C1 segment of cervical spinal cord (tissue), 14 donors: ENCODE data around the gene ZKSCAN3.
"Not testable (repeated sequence)": the region's sequence is repeated elsewhere in the genome, so short reads cannot be mapped to it uniquely, and the experiment has no call there.

Experiments
- DNase-seq, 14 donors: peaks; one replicate each; lab custom pipeline; 2025; lab: John Stamatoyannopoulos, UW

Gene ZKSCAN3

DNA sequence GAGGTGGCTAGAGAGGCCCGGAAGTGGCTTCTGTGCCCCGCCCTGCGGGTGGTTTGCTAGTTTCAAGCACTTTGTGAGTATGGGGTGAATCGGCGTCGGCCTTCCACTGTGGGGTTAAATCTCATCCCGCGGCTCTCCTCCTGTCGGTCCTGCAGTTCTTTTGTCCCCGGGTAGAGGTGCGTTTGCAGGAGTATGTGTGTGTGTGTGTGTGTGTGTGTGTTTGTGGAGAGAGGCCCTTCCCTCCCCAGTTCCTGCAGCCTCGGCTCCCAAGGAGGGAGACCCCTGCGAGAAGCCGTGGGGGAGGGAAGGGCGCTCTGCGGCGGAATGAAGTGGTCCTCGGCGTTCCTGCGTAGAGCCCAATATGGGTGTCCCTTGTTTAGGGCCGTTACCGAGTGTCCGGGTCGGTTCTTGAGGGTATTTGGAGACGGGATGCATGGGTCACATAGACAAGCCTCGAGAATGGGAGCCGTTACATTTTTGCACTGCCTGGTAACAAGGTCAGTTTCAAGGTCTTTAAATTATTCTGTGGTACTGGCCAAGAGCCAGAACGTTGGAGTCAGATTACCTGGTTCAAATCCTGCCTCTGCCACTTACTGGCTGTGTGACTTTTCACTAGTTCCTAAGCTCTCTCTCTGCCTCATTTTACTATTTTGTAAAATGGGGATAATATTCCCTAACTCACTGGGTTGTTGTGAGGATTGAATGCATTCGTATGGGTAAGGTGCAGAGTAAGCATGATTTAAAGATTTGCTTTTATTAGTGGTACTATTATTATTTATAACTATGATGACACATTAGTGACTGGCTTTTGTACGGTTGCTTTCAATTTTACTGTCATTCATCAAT lies at the start of gene ZKSCAN3:
ZKSCAN3 (plus strand) TSS at position 56 of the 846 bp plus-strand sequence. CDS start 9,640 bp downstream, outside the sequence.
- peak; percentile 6 to 84 (median 63) for DNase-seq

DNA sequence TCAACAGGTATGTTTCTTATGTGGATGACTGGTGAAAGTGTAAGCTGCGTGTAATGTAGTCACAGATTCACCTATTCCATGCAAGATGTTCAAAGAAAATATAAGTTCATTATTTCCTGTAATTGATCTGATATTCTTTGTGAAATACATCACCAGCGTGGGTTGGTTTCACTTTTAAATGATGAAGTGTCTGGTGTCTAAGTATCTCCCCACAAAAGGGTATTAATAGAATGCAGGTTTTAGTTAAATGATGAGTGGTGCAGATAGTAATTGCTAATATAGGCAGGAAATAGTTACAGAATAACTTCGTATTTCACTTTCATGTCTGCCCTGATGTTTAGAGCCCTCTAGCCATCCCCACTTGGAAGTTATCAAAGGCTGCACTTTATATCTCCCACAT lies 46.2 kb upstream of the ZKSCAN3 start:
- DNase-seq: no peak

DNA sequence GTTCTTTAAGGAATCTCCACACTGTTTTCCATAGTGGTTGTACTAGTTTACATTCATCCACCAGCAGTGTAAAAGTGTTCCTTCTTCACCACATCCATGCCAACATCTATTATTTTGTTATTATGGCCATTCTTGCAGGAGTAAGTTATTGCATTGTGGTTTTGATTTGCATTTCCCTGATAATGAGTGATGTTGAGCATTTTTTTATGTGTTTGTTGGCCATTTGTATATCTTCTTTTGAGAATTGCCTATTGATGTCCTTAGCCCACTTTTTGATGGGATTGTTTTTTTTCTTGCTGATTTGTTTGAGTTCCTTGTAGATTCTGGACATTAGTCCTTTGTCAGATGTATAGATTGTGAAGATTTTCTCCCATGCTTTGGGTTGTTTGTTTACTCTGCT lies 43.4 kb upstream of the ZKSCAN3 start:
- DNase-seq: not testable (repeated sequence)

DNA sequence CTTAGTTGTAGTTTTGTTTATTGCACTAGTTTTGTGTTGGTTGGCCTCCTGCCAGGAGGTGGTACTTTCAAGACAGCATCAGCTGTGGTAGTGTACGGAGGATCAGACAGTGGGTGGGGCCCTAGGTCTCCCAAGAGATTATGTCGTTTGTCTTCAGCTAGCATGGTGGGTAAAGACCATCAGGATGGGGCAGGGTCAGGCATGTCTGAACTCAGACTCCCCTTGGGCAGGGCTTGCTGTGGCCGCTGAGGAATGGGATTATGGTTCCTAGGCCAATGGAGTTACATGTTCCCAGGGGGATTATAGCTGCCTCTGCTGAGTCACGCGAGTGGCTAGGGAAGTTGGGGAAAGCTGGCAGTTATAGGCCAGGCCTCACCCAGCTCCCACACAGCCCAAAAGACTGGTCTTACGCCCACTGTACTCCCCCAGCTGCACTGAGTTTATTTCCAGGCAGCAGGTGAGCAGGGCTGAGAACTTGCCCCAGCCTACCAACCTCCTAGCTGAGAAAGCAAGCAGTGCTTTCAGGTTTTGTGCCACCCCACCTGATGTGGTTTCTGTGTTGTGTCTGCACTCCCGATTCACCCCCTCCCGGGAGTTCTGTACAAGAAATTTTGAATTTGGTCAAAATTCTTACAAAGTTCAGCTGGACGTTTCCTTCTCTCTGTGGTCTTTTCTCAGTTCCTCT lies 38.5 kb upstream of the ZKSCAN3 start:
- DNase-seq: no peak

DNA sequence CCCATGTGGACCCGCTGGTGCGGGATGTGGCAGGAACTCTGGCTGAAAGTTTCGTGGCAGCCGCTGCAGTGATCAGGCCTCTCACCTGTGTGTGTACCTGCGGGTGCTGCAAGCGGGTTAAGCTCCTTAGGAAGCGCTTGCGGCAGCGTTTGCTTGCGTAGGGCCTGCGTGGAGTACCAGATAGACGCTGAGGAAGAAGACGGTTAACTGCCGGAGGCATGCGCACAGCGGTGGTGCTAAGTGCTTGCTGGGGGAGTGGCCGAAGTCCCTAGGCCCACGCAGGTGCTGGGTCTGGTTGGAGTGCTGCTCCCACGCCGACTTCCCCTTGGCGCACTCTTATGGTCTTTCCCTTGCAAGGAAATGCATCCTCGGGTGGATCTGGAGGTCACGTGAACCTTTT lies 36.8 kb upstream of the ZKSCAN3 start:
- no peak for DNase-seq

DNA sequence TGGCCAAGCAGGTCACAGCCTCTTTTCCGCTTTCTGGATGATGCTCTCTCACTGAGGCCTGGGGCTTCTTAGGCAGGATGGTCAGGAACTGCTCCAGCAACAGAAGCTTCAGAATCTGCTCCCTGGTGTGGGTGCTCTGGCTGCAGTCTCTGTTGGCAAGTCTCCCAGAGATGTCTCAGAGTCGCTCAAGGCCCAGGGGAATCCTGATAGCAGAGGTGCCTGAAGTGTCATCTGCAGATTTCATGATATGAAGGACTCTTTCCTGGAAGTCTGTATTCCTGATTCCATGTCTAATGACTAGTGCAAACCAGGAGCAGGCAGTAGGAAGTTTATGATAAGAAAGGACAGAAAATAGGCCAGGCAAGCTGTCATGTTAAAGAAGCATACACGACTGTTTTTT lies 34.1 kb upstream of the ZKSCAN3 start:
- no peak for DNase-seq

DNA sequence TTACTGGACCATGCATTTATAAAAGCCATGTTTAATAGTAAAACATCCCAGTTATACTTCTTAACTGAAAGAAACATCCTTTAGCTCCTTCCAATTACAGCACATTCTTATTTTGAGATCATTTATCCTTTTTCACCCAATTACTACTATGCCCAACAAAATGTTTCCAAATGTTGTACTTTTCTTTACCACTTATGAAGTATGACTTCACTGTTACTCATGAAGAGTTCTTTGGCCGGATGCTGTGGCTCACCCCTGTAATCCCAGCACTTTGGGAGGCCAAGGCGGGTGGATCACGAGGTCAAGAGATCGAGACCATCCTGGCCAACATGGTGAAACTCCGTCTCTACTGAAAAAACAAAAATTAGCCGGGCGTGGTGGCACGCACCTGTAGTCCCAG lies 31.9 kb upstream of the ZKSCAN3 start:
- not testable (repeated sequence) for DNase-seq

DNA sequence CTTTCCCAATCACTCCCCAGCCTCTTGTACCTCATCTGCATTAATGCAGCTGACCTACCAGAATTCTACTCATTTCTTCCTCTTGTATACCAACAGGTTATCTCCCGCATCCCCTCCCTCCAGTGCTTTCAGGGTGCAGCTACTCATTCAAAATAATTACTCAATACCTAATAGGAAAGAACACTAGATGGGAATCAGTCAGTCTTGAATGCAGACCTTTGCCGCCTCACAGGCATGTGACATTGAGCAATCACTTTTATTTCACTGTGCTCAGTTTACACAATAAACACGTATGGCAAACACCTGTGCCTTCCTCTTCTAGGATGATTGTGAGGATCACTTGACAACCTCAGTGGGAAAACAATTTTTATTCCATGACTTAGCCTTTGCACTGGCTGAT lies 27.1 kb upstream of the ZKSCAN3 start:
- no peak for DNase-seq

DNA sequence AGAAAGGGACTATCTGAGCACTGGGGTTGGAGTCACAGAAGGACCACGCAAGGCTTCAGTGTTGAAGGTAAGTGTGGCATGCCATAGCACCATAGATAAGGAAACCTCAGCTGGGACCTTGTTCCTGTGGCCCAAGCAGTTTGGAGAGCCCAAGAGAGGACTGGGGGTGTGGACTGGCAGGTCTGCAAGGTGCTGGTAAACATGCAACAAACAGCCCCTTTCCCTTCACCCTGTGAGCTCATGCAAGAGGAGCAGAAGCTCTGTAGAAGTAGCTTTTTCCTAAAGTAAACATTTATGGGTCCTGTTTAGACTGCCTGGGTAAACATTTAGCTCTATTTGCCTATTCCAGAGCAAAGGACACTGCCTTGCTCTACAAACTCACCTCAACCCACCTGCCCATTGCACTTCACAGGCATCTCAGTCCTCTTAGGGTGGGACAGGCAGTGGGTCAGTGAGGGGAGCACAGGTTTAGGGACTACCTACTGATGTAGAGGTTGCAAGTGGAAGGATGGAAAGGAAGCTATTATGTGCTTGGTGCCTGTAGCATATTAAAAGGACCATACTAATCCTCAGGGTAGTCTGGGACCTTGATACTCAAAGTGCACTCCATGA lies 25.8 kb upstream of the ZKSCAN3 start:
- no peak for DNase-seq

DNA sequence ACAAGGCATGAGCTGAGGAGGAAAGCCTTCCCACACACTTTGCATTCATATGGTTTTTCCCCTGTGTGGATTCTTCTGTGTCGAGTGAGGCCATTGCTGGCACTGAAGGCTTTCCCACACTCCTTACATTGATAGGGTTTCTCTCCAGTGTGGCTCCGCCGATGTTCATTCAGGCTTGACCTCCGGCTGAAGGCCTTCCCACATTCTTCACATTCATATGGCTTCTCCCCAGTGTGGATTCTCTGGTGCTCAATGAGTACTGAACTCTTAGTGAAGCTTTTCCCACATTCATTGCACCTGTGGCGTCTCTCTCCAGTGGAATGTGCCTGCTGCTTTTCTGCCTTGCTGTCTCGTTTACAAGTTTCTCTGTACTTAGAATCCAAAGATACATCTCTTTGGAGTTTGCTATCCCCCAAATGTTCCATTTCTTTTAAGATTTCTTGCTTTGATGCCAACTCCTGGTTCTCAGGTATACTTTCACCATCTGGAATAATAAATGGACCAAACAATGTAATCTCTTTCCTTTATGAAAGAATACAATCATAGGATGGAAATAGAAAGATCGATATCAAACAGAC lies 23.3 kb upstream of the ZKSCAN3 start:
- DNase-seq: no peak

DNA sequence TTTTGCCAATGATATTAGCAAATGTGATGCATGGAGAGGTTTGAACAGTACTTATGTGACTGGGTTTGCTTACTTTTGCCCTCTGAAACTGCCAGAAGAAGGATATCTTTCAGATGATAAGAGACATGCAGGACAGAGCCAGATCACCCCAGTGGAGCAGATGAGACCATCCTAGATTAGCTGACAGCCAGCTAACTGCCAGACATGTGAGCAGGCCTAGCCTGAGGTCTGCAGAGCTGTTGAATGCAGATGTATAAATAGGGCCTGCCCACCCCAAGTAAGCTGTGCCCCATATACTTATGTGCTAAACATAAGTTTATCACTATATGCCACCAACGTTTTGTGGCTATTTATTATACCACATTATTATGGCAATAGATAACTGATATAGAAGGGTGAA lies 19.7 kb upstream of the ZKSCAN3 start:
- no peak for DNase-seq

DNA sequence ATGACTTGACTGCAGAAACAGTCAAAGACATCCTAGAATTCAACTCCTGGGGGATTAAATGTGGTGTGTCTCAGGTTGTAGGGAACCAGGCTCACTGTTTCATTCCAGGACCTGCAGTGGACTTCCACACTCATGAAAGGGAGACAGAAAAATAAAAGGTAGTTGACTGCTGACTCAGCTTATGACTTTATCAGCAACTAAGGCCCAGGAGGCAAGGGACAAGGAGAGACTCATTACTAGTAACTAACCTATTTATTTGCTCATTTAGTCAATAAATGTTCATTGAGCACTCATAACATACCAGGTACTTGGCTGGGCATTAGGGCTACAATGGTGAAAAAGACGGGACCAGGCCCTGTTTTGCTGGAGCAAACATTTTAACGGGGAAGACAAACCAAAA lies 16.7 kb upstream of the ZKSCAN3 start:
- no peak for DNase-seq

DNA sequence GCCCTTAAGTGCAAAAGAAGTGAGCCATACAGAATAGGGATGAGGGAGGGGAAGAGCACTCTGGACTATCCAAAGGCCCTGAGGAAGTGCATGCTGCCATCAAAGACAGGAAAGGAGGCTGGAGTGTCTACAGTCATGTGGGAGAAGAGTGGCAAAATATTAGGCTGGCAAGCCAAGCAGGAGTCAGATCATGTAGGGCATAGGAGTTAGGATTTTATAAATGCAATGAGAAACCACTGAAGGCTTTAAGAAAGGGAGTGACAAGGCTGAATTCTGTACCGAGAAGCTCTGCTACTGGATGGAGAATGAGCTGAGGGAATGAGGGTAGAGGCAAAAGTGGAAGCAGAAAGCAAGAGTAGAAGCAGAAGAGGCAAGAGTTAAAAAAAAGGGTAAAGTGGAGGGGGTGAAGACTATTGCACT lies 16.1 kb upstream of the ZKSCAN3 start:
- DNase-seq: no peak

DNA sequence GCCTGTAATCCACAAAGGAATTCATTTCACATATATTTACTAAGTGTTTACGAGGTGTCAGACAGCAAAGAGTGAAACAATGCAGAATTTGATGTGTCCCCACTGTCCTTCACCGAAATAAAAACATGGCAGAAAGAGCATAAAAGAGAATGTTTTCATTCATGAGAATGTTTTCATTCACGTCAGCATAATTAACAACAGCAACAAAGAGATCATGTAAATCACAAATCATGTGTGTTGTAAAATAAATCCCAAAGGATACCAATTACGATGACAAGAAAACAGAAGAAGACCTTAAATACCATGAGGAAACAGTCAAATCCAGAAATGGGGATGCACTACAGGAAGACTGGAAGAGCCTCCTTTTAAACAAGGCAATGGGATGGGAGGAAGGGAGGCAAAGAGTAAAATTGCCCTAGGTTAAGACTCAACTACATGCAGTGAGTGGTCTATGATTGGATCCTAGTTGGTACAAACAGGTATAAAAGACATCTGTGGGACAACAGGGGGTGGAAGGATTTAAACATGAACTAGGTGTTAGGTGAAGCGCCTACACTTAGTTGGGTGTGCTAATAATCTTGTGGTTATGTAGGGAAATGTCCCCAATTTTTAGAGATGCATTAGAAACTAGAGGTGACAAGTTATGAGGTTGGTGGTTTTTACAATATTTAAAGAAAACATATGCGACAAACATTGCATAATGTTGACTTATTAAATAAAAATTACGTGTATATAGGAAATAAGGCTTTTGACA lies 15.3 kb upstream of the ZKSCAN3 start:
- no peak for DNase-seq

DNA sequence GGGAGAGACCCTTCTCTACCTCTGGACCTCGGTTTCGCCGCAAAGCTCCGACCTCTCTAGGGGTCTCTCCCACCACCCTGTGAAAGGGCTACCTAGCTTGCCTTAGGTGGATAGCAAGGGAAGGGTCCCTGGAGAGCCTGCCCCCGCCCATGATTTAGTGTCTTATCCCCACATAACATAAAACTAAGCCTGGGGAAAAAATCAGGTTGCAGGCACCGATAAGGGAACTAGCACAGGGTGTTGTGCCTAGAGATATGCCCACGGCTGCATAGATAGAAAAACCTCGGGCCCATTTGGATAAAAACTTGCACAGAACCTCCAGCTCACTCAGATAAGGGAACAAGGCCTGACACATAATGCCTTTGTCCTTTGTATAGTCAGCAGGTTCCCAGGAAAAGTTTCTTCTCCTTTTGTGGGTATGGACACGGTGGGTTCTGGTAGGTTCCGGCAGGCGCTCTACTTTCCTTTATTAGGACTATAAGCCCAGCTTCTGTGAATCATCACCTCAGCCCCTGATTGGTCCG lies 14.6 kb upstream of the ZKSCAN3 start:
- no peak for DNase-seq

DNA sequence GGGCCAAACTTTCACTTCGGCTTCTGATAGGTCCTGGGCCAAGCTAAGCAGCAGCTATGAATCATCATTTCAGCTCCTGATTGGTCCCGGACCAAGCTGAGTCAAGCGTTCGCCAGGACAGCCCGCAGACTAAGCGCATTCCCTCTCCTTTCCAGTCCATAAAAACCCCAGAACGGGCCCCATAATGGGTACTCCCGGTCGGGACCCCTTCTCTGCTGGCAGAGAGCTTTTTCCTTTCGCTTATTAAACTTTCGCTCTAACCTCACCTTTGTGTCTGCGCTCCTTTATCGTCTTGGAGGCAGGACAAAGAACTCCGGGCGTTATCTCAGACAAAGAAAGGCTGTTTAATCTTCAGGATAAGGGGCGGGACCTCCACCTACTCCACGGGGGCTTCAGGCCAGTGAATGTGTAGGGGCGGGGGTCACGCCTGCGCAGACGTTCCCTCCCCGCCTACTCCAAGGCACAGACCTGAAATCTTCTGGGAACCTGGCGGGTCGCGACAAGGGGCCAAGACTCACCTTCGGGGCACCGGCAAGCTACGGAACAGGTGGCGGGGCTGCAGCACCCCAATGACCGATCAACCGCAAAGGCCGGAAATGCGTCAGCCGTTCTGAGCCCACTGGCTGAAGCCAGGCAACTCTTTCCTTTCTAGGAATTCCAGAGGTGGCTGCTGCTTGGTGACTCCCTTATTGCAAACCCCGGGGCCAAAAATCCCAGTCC lies 14.0 kb upstream of the ZKSCAN3 start, which contains the start of gene ZSCAN31:
ZSCAN31 (minus strand) TSS at position 585 of the 720 bp plus-strand sequence. CDS start 6,465 bp downstream, outside the sequence.
- DNase-seq: peak; percentile 52 to 93 (median 83)

DNA sequence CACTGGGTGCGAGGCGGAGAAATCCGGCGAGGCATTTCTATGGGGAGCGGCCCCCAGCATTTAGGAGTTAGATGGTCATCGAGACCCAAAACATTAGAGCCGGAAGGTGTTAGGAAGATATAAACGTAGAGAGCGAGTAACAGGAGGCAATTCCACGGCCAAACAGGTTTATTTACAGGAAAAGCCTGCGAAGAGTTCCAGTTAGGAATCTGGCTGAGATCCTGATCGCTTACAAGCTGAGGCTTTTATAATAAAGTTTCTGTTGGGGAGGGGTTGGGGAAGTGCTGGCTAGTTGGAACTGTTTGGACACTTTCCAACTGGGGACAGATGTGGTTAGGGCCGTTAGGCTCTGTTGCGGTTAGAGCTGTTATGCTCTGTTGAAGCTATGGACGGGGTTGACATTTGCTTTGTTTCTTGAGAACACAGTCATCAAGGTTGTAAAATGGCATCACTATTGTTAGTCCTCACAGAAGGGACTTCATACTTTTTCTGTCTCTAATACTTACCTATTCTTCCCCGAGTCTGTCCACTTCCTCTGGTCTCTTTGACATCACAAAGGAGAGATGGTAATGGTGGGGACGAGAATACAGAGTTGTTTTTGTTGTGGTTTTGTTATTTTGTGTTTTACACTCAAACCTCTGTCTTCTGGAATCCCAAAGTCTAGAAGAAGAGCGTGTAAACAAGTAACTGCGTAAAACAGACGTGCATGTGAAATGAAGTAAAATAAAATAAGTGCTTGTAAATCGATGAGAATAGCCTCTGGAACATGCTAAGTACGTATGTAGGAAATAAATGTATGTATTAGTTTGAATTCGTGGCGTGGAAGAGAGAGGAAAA lies 13.2 kb upstream of the ZKSCAN3 start:
- DNase-seq: peak in 4 of 14 donors; percentile 45 to 73 (median 50)

DNA sequence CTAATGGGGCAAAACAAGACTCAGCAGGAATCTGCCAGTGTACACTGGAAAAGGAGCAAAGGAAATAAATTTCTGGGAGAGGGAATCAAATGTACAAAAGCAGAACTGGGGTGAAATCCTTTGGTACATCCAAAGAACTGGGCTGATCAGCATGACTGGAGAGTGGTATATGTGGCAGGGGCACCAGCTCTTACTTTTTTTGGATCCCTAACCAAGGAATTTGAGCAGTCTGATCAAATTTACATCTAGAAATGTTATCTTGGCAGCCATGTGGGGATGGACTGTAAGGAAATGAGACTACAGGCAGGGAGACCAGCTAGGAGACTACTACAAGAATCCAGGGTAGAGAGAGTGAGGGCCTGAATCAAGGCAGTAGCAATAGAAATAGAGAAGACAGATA lies 12.6 kb upstream of the ZKSCAN3 start:
- no peak for DNase-seq

DNA sequence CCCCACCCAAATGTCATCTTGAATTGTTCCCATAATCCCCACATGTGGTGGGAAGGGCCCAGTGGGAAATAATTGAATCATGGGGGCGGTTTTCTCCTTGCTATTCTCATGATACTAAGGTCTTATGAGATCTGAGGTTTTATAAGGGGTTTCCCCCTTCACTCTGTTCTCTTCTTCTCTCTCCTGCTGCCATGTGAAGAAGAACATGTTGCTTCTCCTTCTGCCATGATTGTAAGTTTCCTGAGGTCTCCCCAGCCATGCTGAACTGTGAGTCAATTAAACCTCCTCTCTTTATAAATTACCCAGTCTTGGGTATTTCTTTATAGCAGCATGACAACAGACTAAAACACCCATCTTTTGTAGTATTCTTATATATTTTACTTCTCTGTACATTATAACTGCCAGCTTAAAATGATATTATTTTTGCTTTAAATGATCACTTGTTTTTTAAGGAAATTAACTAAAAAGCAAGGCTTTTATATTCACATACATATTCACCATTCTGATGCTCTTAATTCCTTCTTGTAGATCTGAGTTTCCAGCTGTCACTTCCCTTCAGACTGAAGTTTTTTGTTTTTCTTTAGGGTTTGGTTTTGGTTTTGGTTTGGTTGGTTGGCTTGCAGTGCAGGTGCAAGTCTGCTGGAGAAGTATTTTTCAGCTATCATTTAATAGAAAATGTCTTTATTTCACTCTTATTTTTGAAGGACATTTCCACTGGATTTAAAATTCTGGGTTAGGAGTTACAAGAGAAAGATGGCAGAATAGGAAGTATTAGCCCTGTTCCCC lies 9.2 kb upstream of the ZKSCAN3 start:
- no peak for DNase-seq
